GM18526 (cell line): ENCODE measurements around the gene DEDD.

Source experiments
- POLR2A ChIP-seq: IDR thresholded peaks from 3 replicates; pipeline ENCODE4 v1.6.1; 2011; ENCODE audit not compliant: insufficient read length; ENCODE audit errors: extremely low read depth

Gene DEDD

DNA sequence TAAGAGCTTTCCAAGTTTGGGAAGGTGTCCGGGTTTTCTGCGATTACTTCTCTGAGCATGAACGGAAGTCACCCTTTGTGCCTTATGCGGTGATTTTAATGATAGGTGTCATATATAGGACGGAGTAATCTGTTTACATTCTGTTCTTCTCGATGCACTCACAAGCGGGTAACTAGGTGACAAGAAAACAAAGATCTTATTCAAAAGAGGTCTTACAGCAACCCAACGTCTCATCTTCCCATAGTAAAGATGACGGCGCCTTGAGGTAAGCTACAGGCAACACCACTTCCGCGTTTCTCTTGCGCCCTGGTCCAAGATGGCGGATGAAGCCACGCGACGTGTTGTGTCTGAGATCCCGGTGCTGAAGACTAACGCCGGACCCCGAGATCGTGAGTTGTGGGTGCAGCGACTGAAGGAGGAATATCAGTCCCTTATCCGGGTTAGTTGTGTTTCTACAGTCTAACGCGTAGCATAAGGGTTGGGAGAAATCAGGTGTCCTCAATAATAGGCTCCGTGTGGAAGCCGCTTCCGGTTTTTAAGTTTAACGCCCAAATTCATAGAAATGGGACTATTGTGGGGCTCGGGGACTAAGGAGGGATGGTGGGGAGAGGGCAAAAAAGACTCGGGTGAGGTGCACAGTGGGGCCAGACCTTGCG, 21.3 kb upstream of the DEDD start, which contains the start of gene UFC1:
UFC1 (plus strand) TSS at position 297 of the 656 bp plus-strand sequence; CDS start at position 317, 20 bp downstream.
- TF ChIP-seq POLR2A, result peak; percentile 89

DNA sequence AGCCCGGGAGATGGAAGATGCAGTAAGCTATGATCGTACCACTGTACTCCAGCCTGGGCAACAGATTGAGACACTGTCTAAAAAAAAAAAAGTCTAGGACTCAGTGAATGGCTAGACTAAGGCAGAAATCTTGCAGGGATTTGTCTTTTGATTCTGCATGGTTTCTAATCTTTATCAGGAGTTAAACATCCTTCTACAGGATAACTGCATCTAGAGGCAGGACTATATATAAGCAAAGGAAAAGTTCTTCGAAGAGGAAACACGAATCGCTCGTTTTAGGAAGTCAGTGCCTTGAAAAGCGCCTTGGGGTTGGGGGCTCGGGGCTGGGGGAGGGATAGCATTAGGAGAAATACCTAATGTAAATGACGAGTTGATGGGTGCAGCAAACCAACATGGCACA, 20.7 kb upstream of the DEDD start:
- TF ChIP-seq POLR2A, result no peak

- TF ChIP-seq POLR2A, result no peak
Observed at GRCh38 chr1:161145832-161146231, 13.4 kb upstream of the DEDD start.

DNA sequence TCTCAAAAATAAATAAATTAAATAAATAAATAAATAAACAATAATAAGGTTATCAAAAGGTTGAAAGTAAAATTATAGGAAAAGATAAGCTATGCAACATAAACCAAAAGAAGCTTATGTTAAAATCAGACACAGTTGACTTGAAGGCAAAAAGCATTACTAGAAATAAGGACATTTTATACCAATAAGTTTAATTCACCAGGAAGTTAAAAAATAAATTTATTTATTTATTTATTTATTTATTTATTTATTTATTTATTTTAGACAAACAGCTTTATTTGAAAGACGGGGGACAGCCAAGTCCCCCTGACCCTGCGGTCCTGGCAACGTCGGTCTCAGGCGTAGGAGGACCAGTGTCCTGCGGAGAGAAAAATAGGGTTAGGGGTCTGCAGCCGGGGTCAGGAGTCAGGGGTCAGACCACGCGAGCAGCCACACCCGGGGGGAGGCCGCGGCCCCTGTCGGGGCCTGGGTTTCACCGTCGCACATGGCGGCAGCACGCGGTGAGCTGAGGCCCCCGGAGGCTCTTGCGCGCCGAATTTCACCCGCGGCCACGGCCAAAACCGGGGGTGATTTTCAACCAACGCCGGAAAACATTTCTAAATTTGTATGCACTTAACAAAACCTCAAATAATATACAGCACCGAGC, 8.4 kb upstream of the DEDD start:
- no peak for TF ChIP-seq POLR2A

DNA sequence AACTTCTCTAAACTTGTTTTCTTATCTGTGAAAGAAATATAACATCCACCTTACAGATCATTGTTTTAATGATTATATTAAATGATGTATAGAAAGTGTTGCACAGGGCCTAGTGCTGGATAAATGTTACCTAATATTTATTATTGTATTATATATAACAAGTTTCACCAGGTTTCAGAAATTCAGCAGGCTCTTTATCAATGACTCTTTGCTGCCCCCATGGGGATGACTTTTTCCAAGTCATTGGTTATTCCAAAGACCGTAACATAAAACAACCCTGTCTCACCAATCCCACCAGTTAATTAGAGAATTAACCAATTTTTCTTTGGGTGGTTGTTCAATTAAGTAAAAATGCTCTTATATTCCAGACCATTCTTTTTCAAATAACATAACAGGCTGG, 7.3 kb upstream of the DEDD start:
- TF ChIP-seq POLR2A, result no peak

- TF ChIP-seq POLR2A, result no peak
Observed at GRCh38 chr1:161138431-161138830, 6.0 kb upstream of the DEDD start.

DNA sequence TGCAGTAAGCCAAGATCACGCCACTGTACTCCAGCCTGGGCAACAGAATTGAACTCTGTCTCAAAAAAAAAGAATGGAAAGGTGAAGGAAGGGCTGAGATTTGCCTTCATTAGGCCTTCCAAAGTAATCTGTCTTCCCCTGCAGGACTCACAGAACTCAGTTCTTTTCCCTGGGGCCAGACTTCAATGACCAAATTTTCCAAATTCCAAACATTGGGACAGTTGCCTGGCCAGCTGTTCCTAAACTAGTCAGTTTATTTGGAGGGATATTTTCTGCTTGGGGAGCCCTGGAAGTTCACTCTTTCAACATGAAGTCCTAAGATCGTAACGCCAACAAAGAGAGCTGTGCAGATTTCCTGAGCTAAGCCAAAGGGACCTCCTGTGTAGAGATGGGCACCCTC, 5.4 kb upstream of the DEDD start:
- no peak for TF ChIP-seq POLR2A

DNA sequence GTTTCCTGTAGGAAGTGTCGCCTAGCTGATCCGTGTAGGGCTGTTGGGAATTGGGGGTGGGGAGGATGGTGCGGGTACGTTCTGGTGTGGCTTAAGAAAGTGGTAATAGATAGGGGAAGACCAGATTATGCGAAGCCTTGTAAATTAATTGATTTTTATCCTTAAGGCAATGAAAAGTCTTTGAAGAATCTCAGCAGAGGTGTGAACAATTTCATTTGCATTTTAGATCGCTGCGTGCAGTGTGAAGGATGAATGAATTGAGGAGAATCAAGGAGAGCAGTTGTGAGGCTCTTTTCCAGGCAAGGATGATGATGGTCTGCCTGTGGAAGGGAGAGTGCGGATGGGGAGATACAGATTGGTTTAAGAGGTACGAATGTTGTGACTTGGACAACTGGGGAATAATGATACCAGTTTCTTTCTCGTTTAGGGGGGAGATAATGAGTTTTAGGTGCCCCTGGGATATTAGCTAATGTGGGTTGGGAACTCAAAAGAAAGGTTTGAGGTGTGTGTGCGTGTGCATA, 813 bp upstream of the DEDD start:
- no peak for TF ChIP-seq POLR2A

- no peak for TF ChIP-seq POLR2A
Observed at GRCh38 chr1:161131523-161132409, 701 bp downstream of the DEDD start.

DNA sequence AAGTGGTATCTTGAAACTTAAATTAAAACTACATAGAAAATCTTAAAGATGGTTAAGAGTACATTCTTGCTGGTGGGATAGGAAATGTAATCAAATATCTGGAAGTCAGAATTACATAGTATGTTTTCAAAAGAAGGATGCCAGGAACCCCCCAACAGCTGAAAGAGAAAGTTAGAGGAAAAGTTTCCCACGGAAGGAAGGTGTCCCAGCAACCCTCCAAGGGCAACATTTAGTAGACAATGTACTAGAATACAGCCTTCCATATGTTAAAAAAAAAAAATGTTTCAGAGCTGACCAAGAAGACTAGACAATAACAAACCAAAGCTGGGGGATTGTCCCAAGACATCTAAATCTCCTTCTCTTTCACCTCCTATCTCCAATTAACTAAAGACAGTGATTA, 2.2 kb downstream of the DEDD start:
- no peak for TF ChIP-seq POLR2A

GRCh38 chr1:161128591-161129420, 3.7 kb downstream of the DEDD start:
- TF ChIP-seq POLR2A, result no peak

GRCh38 chr1:161127649-161128048, 4.8 kb downstream of the DEDD start:
- TF ChIP-seq POLR2A, result no peak

DNA sequence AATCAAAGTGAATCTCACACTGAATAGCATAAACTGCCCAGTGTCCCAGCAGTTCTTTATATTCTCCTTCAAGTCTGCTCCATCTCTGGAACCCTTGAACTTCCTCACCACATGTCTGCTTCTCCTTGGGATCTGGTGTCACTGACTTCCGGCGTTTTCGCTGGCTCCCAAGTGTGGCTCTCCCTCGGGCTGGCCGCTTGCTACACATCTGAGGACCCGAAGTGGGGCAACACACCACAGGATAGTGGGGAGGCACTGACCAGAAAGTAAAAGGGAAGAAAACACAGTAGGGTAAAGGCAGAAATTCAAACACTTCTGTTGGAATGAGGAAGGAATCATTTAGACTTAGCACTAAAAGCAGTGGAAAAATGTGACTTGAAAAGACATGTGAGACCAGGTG, 9.5 kb downstream of the DEDD start:
- no peak for TF ChIP-seq POLR2A

- TF ChIP-seq POLR2A, result no peak
Observed at GRCh38 chr1:161121834-161122233, 10.6 kb downstream of the DEDD start.
